ENCODE measurements around the gene GH2. TPM values are rescaled to one million over a fixed set of nuclear protein-coding genes. Genes with fewer than 3 reads are reported as not detected.
A peak's percentile ranks its signal among the peaks of the same experiment; 100 is the strongest.

GH2 gene
- total RNA-seq, 1 experiment from 2014 or later: not detected

- Histone ChIP-seq H3K4me2 (ENCODE audit: low read length) (peak within 1 kb of the TSS; percentile 95), H3K9ac (ENCODE audit: low read length) (peak within 1 kb of the TSS; percentile 86), H3K4me1 (ENCODE audit: insufficient read depth, low read length) (peaks cover 33% of the 10 kb centered on the region), H3F3A (ENCODE audit: low read length, unreplicated experiment) (no peaks in the 10 kb centered on the region), H3K36me3 (ENCODE audit: low read depth, low read length) (no peaks in the 10 kb centered on the region), H2AFZ (ENCODE audit: low read length) (peak within 1 kb of the TSS; percentile 80), H3K79me2 (ENCODE audit: low read length) (peaks cover 45% of the 10 kb centered on the region), H3K9me3 (ENCODE audit: low read length) (no peaks in the 10 kb centered on the region), H3K27ac (ENCODE audit: low read length) (peak within 1 kb of the TSS; percentile 19; the same call in 1 of the 2 replicates), H3K9me2 (replicated peaks; ENCODE audit: low read length) (no peaks in the 10 kb centered on the region), H3K27me3 (ENCODE audit: low read length) (no peaks in the 10 kb centered on the region), H4K20me1 (ENCODE audit: low read length) (0 out of 2 replicates have a peak, but pooled peaks cover 3% of the 10 kb centered on the region), H3K4me3 (ENCODE audit: low read length) (peak within 1 kb of the TSS; percentile 88)
- ChIA-PET CTCF (interaction anchor here (0.9 kb wide), 1 partner anchor 23 kb away, joined by 4 read pairs; no protein-coding TSS in a partner anchor), POLR2A (ENCODE audit: unreplicated experiment) (interaction anchor here (1.0 kb wide), 1 partner anchor 69 kb away, joined by 4 read pairs; the partner anchor contains the start of gene CCDC47)
- ATAC-seq (peak; percentile 82), DNase-seq (peak; percentile 99)
- TF ChIP-seq EZH2phosphoT487 (IDR thresholded peaks at IDR 0.05; ENCODE audit: borderline replicate concordance, low read length) (no peak), EZH2 (IDR thresholded peaks at IDR 0.05; ENCODE audit: low read length, unreplicated experiment) (no peak), CTCF (conservative IDR thresholded peaks at IDR 0.05; ENCODE audit: low read depth, low read length) (no peak)
- BruUV-seq (replicated peaks): no TSS peak
- intact Hi-C loops (cut with micrococcal nuclease): loop anchor here (1.0 kb wide), 1 partner anchor 15 kb away; the partner anchor contains the start of genes FTSJ3 and PSMC5
Measured at GRCh38 chr17:63842540-63843386, 39.0 kb downstream of the GH2 start, which contains the start of gene SMARCD2. TSS of gene SMARCD2 (minus strand) at chr17:63842685. CDS start at chr17:63842674, 11 bp downstream.

- Histone ChIP-seq H3K27me3 (ENCODE audit: low read length) (no peaks in the 10 kb centered on the region), H2AFZ (ENCODE audit: low read length) (peak overlapping the region; percentile 72), H3K9ac (ENCODE audit: low read length) (peak overlapping the region; percentile 86), H3K9me2 (replicated peaks; ENCODE audit: low read length) (no peaks in the 10 kb centered on the region), H3K36me3 (ENCODE audit: low read depth, low read length) (peaks cover under 1% of the 10 kb centered on the region; the same call in 1 of the 2 replicates), H3K27ac (ENCODE audit: low read length) (peak overlapping the region; percentile 11; the same call in 1 of the 2 replicates), H3K4me3 (ENCODE audit: low read length) (peak overlapping the region; percentile 88), H3K79me2 (ENCODE audit: low read length) (peaks cover 51% of the 10 kb centered on the region), H3K4me2 (ENCODE audit: low read length) (peak overlapping the region; percentile 95), H4K20me1 (ENCODE audit: low read length) (0 out of 2 replicates have a peak, but pooled peaks cover 3% of the 10 kb centered on the region), H3F3A (ENCODE audit: low read length, unreplicated experiment) (no peaks in the 10 kb centered on the region), H3K4me1 (ENCODE audit: insufficient read depth, low read length) (peaks cover 33% of the 10 kb centered on the region), H3K9me3 (ENCODE audit: low read length) (no peaks in the 10 kb centered on the region)
- DNase-seq: no peak
- no peak for TF ChIP-seq EZH2 (IDR thresholded peaks at IDR 0.05; ENCODE audit: low read length, unreplicated experiment)
- no peak for TF ChIP-seq CTCF (conservative IDR thresholded peaks at IDR 0.05; ENCODE audit: low read depth, low read length)
- no TSS peak for BruUV-seq (replicated peaks)
- ChIA-PET CTCF (no interaction called here), POLR2A (ENCODE audit: unreplicated experiment) (interaction anchor here (1.4 kb wide), 1 partner anchor 100 kb away, joined by 3 read pairs; no protein-coding TSS in a partner anchor)
- intact Hi-C loops (cut with micrococcal nuclease): no loop called here
- peak; percentile 42 for ATAC-seq
Measured at GRCh38 chr17:63842173-63842539, 39.6 kb downstream of the GH2 start.
